HG02610 (cell line): ENCODE data around the gene TRNT1.

Experiments
- ATAC-seq: cut with Tn5 transposase; IDR thresholded peaks from one replicate; pipeline ENCODE4 v1.9.1; 2021; ENCODE audit warnings: mild to moderate bottlenecking, moderate library complexity; ENCODE audit not compliant: unreplicated experiment

Gene TRNT1

GRCh38 chr3:3126477-3127431, at the start of gene TRNT1:
Gene TRNT1 (plus strand): TSS chr3:3126940. CDS start chr3:3129041, 2,101 bp downstream.
- peak; percentile 96 for ATAC-seq

- ATAC-seq: no peak
Observed at GRCh38 chr3:3080309-3080708, 46.4 kb upstream of the TRNT1 start.

- ATAC-seq: peak; percentile 46
Observed at GRCh38 chr3:3081381-3082233, 45.1 kb upstream of the TRNT1 start.

- ATAC-seq: peak; percentile 88
Observed at GRCh38 chr3:3082234-3082924, 44.4 kb upstream of the TRNT1 start.

GRCh38 chr3:3084890-3085289, 41.9 kb upstream of the TRNT1 start:
- ATAC-seq: no peak

GRCh38 chr3:3085782-3086181, 41.0 kb upstream of the TRNT1 start:
- ATAC-seq: no peak

GRCh38 chr3:3086239-3086638, 40.5 kb upstream of the TRNT1 start:
- ATAC-seq: no peak

- no peak for ATAC-seq
Observed at GRCh38 chr3:3087279-3087678, 39.5 kb upstream of the TRNT1 start.

- no peak for ATAC-seq
Observed at GRCh38 chr3:3087716-3088465, 38.8 kb upstream of the TRNT1 start.

- peak; percentile 95 for ATAC-seq
Observed at GRCh38 chr3:3089017-3089416, 37.7 kb upstream of the TRNT1 start.

- no peak for ATAC-seq
Observed at GRCh38 chr3:3097958-3098357, 28.8 kb upstream of the TRNT1 start.

- ATAC-seq: peak; percentile 45
Observed at GRCh38 chr3:3101660-3102458, 24.9 kb upstream of the TRNT1 start.

GRCh38 chr3:3102751-3103150, 24.0 kb upstream of the TRNT1 start:
- ATAC-seq: no peak

GRCh38 chr3:3105246-3105645, 21.5 kb upstream of the TRNT1 start:
- ATAC-seq: no peak

- no peak for ATAC-seq
Observed at GRCh38 chr3:3105815-3106214, 20.9 kb upstream of the TRNT1 start.

- no peak for ATAC-seq
Observed at GRCh38 chr3:3107181-3107580, 19.6 kb upstream of the TRNT1 start.

- ATAC-seq: no peak
Observed at GRCh38 chr3:3107858-3108257, 18.9 kb upstream of the TRNT1 start.

GRCh38 chr3:3109407-3110298, 17.1 kb upstream of the TRNT1 start:
- peak; percentile 94 for ATAC-seq

- ATAC-seq: no peak
Observed at GRCh38 chr3:3110299-3110630, 16.5 kb upstream of the TRNT1 start, which contains the start of gene IL5RA. Gene IL5RA (minus strand): TSS chr3:3110374. CDS start chr3:3104984, 5,390 bp downstream.
